H1 (cell line): ENCODE results near the gene DDX47. TPM values are rescaled to one million over a fixed set of nuclear protein-coding genes. Genes with fewer than 3 reads are reported as not detected.

Source experiments
- CTCF ChIA-PET: fragments of 300-600 bp; sonication (Branson Sonifier 250); formaldehyde crosslinking; loops from one replicate; lab custom pipeline; 2021; ENCODE audit not compliant: partially characterized antibody; lab: Charles Lee
- POLR2A ChIA-PET: fragments of 300-600 bp; sonication (Branson Sonifier 250); formaldehyde crosslinking; loops from one replicate; lab custom pipeline; 2021; ENCODE audit warnings: inconsistent platforms; ENCODE audit not compliant: partially characterized antibody; lab: Charles Lee
- DNase-seq, 2 experiments: peaks; one replicate each; pipeline versions ENCODE4 v3.0.0 to v3.0.0-alpha.2; 2010 to 2022; ENCODE audit warnings: low spot score in 2 of 2, low read depth in 1 of 2, mixed read lengths in 1 of 2
- FAIRE-seq: peaks from 2 replicates; lab custom pipeline; 2011; peaks lifted over from hg19 to GRCh38; lab: Jason Lieb, UNC
- H2AFZ ChIP-seq: 2 replicates; pipeline ENCODE4 v1.8.1; 2012; ENCODE audit warnings: low read length, inconsistent platforms
- H2AK5ac ChIP-seq: 2 replicates; pipeline ENCODE4 v1.6.1; 2013; ENCODE audit warnings: low read depth, low read length
- H2BK120ac ChIP-seq: replicated peaks from 2 replicates; pipeline ENCODE3; 2013; ENCODE audit warnings: low read depth, low read length, inconsistent platforms
- H2BK12ac ChIP-seq: 2 replicates; pipeline ENCODE4 v1.6.1; 2013; ENCODE audit warnings: low read depth, low read length
- H2BK15ac ChIP-seq: 2 replicates; pipeline ENCODE4 v1.6.1; 2013; ENCODE audit warnings: low read length
- H2BK20ac ChIP-seq: 2 replicates; pipeline ENCODE4 v1.6.1; 2013; ENCODE audit warnings: low read length
- H2BK5ac ChIP-seq: 2 replicates; pipeline ENCODE4 v1.6.1; 2013; ENCODE audit warnings: low read depth, low read length
- H3K14ac ChIP-seq: 2 replicates; pipeline ENCODE4 v1.6.1; 2013; ENCODE audit warnings: inconsistent platforms; ENCODE audit not compliant: insufficient read length
- H3K18ac ChIP-seq: 2 replicates; pipeline ENCODE4 v1.6.1; 2013; ENCODE audit warnings: low read length; ENCODE audit errors: extremely low read depth
- H3K23ac ChIP-seq: 2 replicates; pipeline ENCODE4 v1.6.1; 2013; ENCODE audit warnings: inconsistent platforms; ENCODE audit not compliant: insufficient read length
- H3K23me2 ChIP-seq: 2 replicates; pipeline ENCODE4 v1.6.1; 2013; ENCODE audit warnings: low read depth, low read length
- H3K27ac ChIP-seq: 2 replicates; pipeline ENCODE4 v1.6.1; 2011; ENCODE audit warnings: low read depth, low read length, inconsistent platforms
- H3K27me3 ChIP-seq, 4 experiments: replicated peaks in 1 of 4; 1 replicate in 1 of 4; 2 replicates in 3 of 4; pipeline versions ENCODE4 v1.6.1 to v1.8.1; 2011 to 2013; ENCODE audit warnings: low read length in 3 of 4, mild to moderate bottlenecking in 3 of 4, inconsistent platforms in 2 of 4, mixed read lengths in 2 of 4, moderate library complexity in 1 of 4; ENCODE audit not compliant: control insufficient read depth in 3 of 4, insufficient read depth in 3 of 4; ENCODE audit errors: extremely low read depth in 1 of 4
- H3K36me3 ChIP-seq, 4 experiments: 2 replicates each; pipeline versions ENCODE4 v1.6.1 to v1.8.1; 2011 to 2013; ENCODE audit warnings: mild to moderate bottlenecking in 4 of 4, low read length in 3 of 4, moderate library complexity in 2 of 4, control low read depth in 1 of 4, inconsistent platforms in 1 of 4; ENCODE audit not compliant: insufficient read depth in 4 of 4, control insufficient read depth in 2 of 4
- H3K4ac ChIP-seq: replicated peaks from 2 replicates; pipeline ENCODE3; 2013; ENCODE audit warnings: low read length, low read depth, mixed read lengths, inconsistent platforms; ENCODE audit not compliant: insufficient read length
- H3K4me1 ChIP-seq, 4 experiments: replicated peaks in 1 of 4; 1 replicate in 1 of 4; 2 replicates in 3 of 4; pipeline versions ENCODE4 v1.6.1 to v1.8.1; 2011 to 2013; ENCODE audit warnings: low read length in 3 of 4, inconsistent platforms in 2 of 4, mixed read lengths in 1 of 4; ENCODE audit not compliant: insufficient read depth in 4 of 4, control insufficient read depth in 3 of 4
- H3K4me2 ChIP-seq, 2 experiments: 2 replicates each; pipeline versions ENCODE4 v1.6.1 to v1.8.1; 2011 to 2013; ENCODE audit warnings: low read depth in 2 of 2, low read length in 2 of 2, control low read depth in 1 of 2, inconsistent platforms in 1 of 2, mild to moderate bottlenecking in 1 of 2; ENCODE audit not compliant: insufficient read depth in 1 of 2
- H3K4me3 ChIP-seq, 4 experiments: fragments of 200-600, 300-600 bp in 1 of 4; sonication (generic), shearing (Covaris generic), sonication (Bioruptor Twin) in 1 of 4; 2 replicates each; pipeline versions ENCODE4 v1.5.1 to v1.8.1; 2011 to 2016; ENCODE audit warnings: low read length in 4 of 4, low read depth in 3 of 4, control low read depth in 2 of 4, inconsistent platforms in 2 of 4, mild to moderate bottlenecking in 2 of 4, mixed read lengths in 1 of 4, moderate library complexity in 1 of 4; ENCODE audit not compliant: insufficient read depth in 2 of 4; ENCODE audit errors: extremely low read depth in 1 of 4
- H3K56ac ChIP-seq: replicated peaks from 2 replicates; pipeline ENCODE3; 2013; ENCODE audit warnings: low read depth, mild to moderate bottlenecking, mixed read lengths, low read length, inconsistent platforms; ENCODE audit not compliant: insufficient read length
- H3K79me1 ChIP-seq: 2 replicates; pipeline ENCODE4 v1.6.1; 2013; ENCODE audit warnings: low read depth, low read length, control low read depth
- H3K79me2 ChIP-seq, 2 experiments: 2 replicates each; pipeline versions ENCODE4 v1.6.1 to v1.8.1; 2012 to 2013; ENCODE audit warnings: low read length in 2 of 2, mild to moderate bottlenecking in 2 of 2, inconsistent platforms in 1 of 2; ENCODE audit not compliant: insufficient read depth in 2 of 2, control insufficient read depth in 1 of 2
- H3K9ac ChIP-seq, 4 experiments: replicated peaks in 1 of 4; 1 replicate in 1 of 4; 2 replicates in 3 of 4; pipeline versions ENCODE4 v1.6.1 to v1.8.1; 2011 to 2013; ENCODE audit warnings: low read depth in 3 of 4, low read length in 3 of 4, control low read depth in 2 of 4, mild to moderate bottlenecking in 2 of 4, moderate library complexity in 2 of 4, inconsistent platforms in 1 of 4; ENCODE audit errors: extremely low read depth in 1 of 4
- H3K9me3 ChIP-seq, 2 experiments: 2 replicates each; pipeline versions ENCODE4 v1.6.1 to v1.8.1; 2012 to 2013; ENCODE audit warnings: mild to moderate bottlenecking in 2 of 2, moderate library complexity in 2 of 2, control low read depth in 1 of 2, inconsistent platforms in 1 of 2, low read depth in 1 of 2, low read length in 1 of 2, mixed read lengths in 1 of 2; ENCODE audit not compliant: insufficient read depth in 2 of 2
- H4K20me1 ChIP-seq, 2 experiments: replicated peaks in 1 of 2; 2 replicates each; pipeline versions ENCODE3 to v1.8.1; 2011 to 2013; ENCODE audit warnings: inconsistent platforms in 2 of 2, low read length in 2 of 2, mild to moderate bottlenecking in 1 of 2; ENCODE audit not compliant: insufficient read depth in 2 of 2, control insufficient read depth in 1 of 2
- H4K5ac ChIP-seq: 2 replicates; pipeline ENCODE4 v1.6.1; 2013; ENCODE audit warnings: low read length, low read depth, mixed read lengths, inconsistent platforms; ENCODE audit not compliant: insufficient read length
- H4K8ac ChIP-seq: 2 replicates; pipeline ENCODE4 v1.8.0; 2013; ENCODE audit warnings: mild to moderate bottlenecking, moderate library complexity, low read length, inconsistent platforms; ENCODE audit not compliant: insufficient read depth; ENCODE audit errors: extremely low read depth
- H4K91ac ChIP-seq: replicated peaks from 2 replicates; pipeline ENCODE3; 2013; ENCODE audit warnings: low read length, mixed read lengths, inconsistent platforms; ENCODE audit not compliant: insufficient read length
- ASH2L ChIP-seq: fragments of 200-600, 300-600 bp; sonication (generic); IDR thresholded peaks from one replicate; pipeline ENCODE4 v1.7.1; 2017; ENCODE audit warnings: low read length
- CBX5 ChIP-seq: fragments of 300-800, 300-1000 bp; sonication (generic); IDR thresholded peaks from 2 replicates; pipeline ENCODE4 v1.7.1; 2016; ENCODE audit warnings: antibody characterized with exemption, low read length, low read depth
- CHD1 ChIP-seq: IDR thresholded peaks from 2 replicates; pipeline ENCODE4 v1.6.1; 2012; ENCODE audit warnings: low read depth, low read length, improper control_type of control experiment
- HDAC2 ChIP-seq, 2 experiments: fragments of 300-600 bp in 1 of 2; sonication (generic) in 1 of 2; IDR thresholded peaks; 2 replicates each; pipeline ENCODE4 v1.6.1; 2011 to 2012; ENCODE audit warnings: low read depth in 2 of 2, low read length in 2 of 2, mild to moderate bottlenecking in 2 of 2, moderate library complexity in 2 of 2, borderline replicate concordance in 1 of 2, inconsistent platforms in 1 of 2
- JUND ChIP-seq: IDR thresholded peaks from 2 replicates; pipeline ENCODE4 v1.6.1; 2011; ENCODE audit warnings: mild to moderate bottlenecking, improper control_type of control experiment, low read length
- MAFK ChIP-seq: IDR thresholded peaks from 2 replicates; pipeline ENCODE4 v1.6.1; 2012; ENCODE audit warnings: low read depth, mild to moderate bottlenecking, improper control_type of control experiment, low read length
- RBBP5 ChIP-seq: IDR thresholded peaks from 2 replicates; pipeline ENCODE4 v1.7.1; 2012; ENCODE audit warnings: low read depth, mild to moderate bottlenecking, inconsistent platforms, low read length, moderate library complexity, borderline replicate concordance
- SIN3A ChIP-seq, 2 experiments: IDR thresholded peaks in 1 of 2; conservative IDR thresholded peaks in 1 of 2; 2 replicates each; pipeline ENCODE4 v1.6.1; 2011 to 2012; ENCODE audit warnings: low read length in 2 of 2, improper control_type of control experiment in 1 of 2, low read depth in 1 of 2, mild to moderate bottlenecking in 1 of 2
- SIRT6 ChIP-seq: IDR thresholded peaks from one replicate; pipeline ENCODE4 v1.7.1; 2012; ENCODE audit warnings: low read length, inconsistent platforms
- WGBS, 2 experiments: shearing (Covaris generic) in 1 of 2; methylation state at CpG; one replicate each; pipeline versions ENCODE4 v1.1.6 to v1.1.7; 2013 to 2015; ENCODE audit warnings: low lambda C conversion rate in 2 of 2, mixed read lengths in 2 of 2, inconsistent platforms in 1 of 2, low coverage in 1 of 2, missing lambda C conversion rate in 1 of 2; ENCODE audit not compliant: insufficient replicate concordance in 2 of 2, insufficient coverage in 1 of 2, insufficient read length in 1 of 2; ENCODE audit errors: extremely low coverage in 1 of 2, missing lambda C conversion rate in 1 of 2; 5-methylcytosine and 5-hydroxymethylcytosine counted together
- polyA plus RNA-seq, 7 experiments: library from polyadenylated mRNA; depleted of rRNA in 3 of 7; stranded (reverse) in 5 of 7; unstranded in 2 of 7; fragments of >200 nt in 5 of 7; fragments of 200-250 nt in 2 of 7; gene quantifications; 1 replicate in 5 of 7; 2 replicates in 1 of 7; 4 replicates in 1 of 7; pipeline versions ENCODE4 v1.2.1 to v1.2.3, GENCODE V29; 2011 to 2013; ENCODE audit warnings: missing spikeins in 2 of 7, mixed read lengths in 2 of 7
- total RNA-seq: library from RNA; stranded (reverse); fragmentation: NEBNext Ultra II Directional; extraction: Animal tissue kit (Norgen Biotek cat#: 25700); gene quantifications from 2 replicates; pipeline ENCODE4 v1.2.1, GENCODE V29; 2021

Gene DDX47
- total and polyA plus RNA-seq, 2 of the 8 experiments (the other 6 are each of a cell fraction or from before 2014, with no cell fraction given) = 54.4 to 74.2 TPM

GRCh38 chr12:12770262-12770661 is 42.9 kb upstream of the DDX47 start:
- no peaks in the 10 kb centered on the region for H4K20me1 ChIP-seq
- no peak overlapping the region for H3K56ac ChIP-seq
- DNase-seq (no peak), FAIRE-seq (no peak)
- H3K4ac ChIP-seq = no peak overlapping the region
- TF ChIP-seq HDAC2 (IDR thresholded peaks at IDR 0.05; ENCODE audit: borderline replicate concordance in 1 of 2, low read depth in 2 of 2, low read length in 2 of 2) (no peak), SIRT6 (no peak), MAFK (no peak), RBBP5 (no peak), CBX5 (no peak), JUND (no peak), CHD1 (no peak), ASH2L (no peak), SIN3A (conservative IDR thresholded peaks at IDR 0.05 in 1 of 2, IDR thresholded peaks at IDR 0.05 in 1 of 2; ENCODE audit: low read depth in 1 of 2, low read length in 2 of 2) (no peak)
- no peak overlapping the region for H2BK120ac ChIP-seq
- H3K36me3 ChIP-seq = no peaks in the 10 kb centered on the region
- H3K23me2 ChIP-seq = no peaks in the 10 kb centered on the region
- H3K14ac ChIP-seq = no peak overlapping the region
- no peak overlapping the region for H3K18ac ChIP-seq
- no peak overlapping the region for H2BK20ac ChIP-seq
- no peak overlapping the region for H4K91ac ChIP-seq
- no peaks in the 10 kb centered on the region for H3K79me1 ChIP-seq
- POLR2A ChIA-PET = no interaction called here
- H3K79me2 ChIP-seq = no peaks in the 10 kb centered on the region
- 85% methylated on average over 6 of the region's 6 CpGs; no CpG with 5 or more reads in 1 of the 2 experiments for WGBS, 2 experiments
- no peak overlapping the region for H2BK5ac ChIP-seq
- no peak overlapping the region for H4K8ac ChIP-seq
- H2AK5ac ChIP-seq = no peak overlapping the region
- no peaks in the 10 kb centered on the region for H3K4me1 ChIP-seq
- no peaks in the 10 kb centered on the region for H3K27me3 ChIP-seq
- H3K23ac ChIP-seq = no peak overlapping the region
- no peak overlapping the region for H3K4me3 ChIP-seq
- no peaks in the 10 kb centered on the region for H3K9me3 ChIP-seq
- H3K4me2 ChIP-seq = no peak overlapping the region
- no peak overlapping the region for H3K27ac ChIP-seq
- H4K5ac ChIP-seq = no peak overlapping the region
- H2BK12ac ChIP-seq = no peak overlapping the region
- H3K9ac ChIP-seq = no peak overlapping the region
- CTCF ChIA-PET = no interaction called here
- H2BK15ac ChIP-seq = no peak overlapping the region
- no peak overlapping the region for H2AFZ ChIP-seq
